HepG2 (cell line): Measurements from ENCODE around the gene DDX1. TPM values are rescaled to one million over a fixed set of nuclear protein-coding genes. Genes with fewer than 3 reads are reported as not detected.

ENCODE experiments used
- EHMT2 ChIP-seq: fragments of 200-600 bp; sonication (generic); IDR thresholded peaks from 2 replicates; pipeline ENCODE4 v1.7.0; 2017; ENCODE audit warnings: antibody characterized with exemption, low read depth, low read length, borderline replicate concordance
- GLI4 ChIP-seq: sonication (generic); formaldehyde crosslinking; IDR thresholded peaks from 2 replicates; pipeline ENCODE4 v1.5.1; 2020; ENCODE audit warnings: missing genetic modification reagents, mild to moderate bottlenecking, moderate library complexity, borderline replicate concordance
- KLF15 ChIP-seq: sonication (generic); formaldehyde crosslinking; IDR thresholded peaks from 2 replicates; pipeline ENCODE4 v1.8.1; 2023; ENCODE audit warnings: borderline replicate concordance, mild to moderate bottlenecking, inconsistent platforms, missing genetic modification reagents, mixed read lengths
- MAZ ChIP-seq, 2 experiments: sonication (generic) in 1 of 2; formaldehyde crosslinking in 1 of 2; IDR thresholded peaks; 2 replicates each; pipeline versions ENCODE4 v1.5.0 to v1.6.1; 2012 to 2020; ENCODE audit warnings: low read depth in 2 of 2, mild to moderate bottlenecking in 2 of 2, borderline replicate concordance in 1 of 2, improper control_type of control experiment in 1 of 2, low read length in 1 of 2, missing genetic modification reagents in 1 of 2, moderate library complexity in 1 of 2
- POLR2AphosphoS2 ChIP-seq: IDR thresholded peaks from 2 replicates; pipeline ENCODE4 v1.6.1; 2011; ENCODE audit warnings: low read depth, low read length, improper control_type of control experiment
- PRPF4 ChIP-seq: fragments of 200-400 bp; formaldehyde crosslinking; IDR thresholded peaks from 2 replicates; pipeline ENCODE4 v1.6.1; 2016; ENCODE audit warnings: low read length, low read depth; ENCODE audit not compliant: poor library complexity, severe bottlenecking
- SIN3B ChIP-seq: fragments of 150-350 bp; IDR thresholded peaks from 2 replicates; pipeline ENCODE4 v1.6.1; 2014; ENCODE audit warnings: low read length
- ZBTB42 ChIP-seq: sonication (generic); formaldehyde crosslinking; IDR thresholded peaks from 2 replicates; pipeline ENCODE4 v1.5.0; 2020; ENCODE audit warnings: mild to moderate bottlenecking, missing genetic modification reagents
- ZEB1 ChIP-seq: IDR thresholded peaks from 2 replicates; pipeline ENCODE4 v1.6.1; 2012; ENCODE audit warnings: mild to moderate bottlenecking, low read depth, inconsistent platforms; ENCODE audit not compliant: insufficient replicate concordance
- ZNF20 ChIP-seq: sonication (generic); formaldehyde crosslinking; IDR thresholded peaks from 2 replicates; pipeline ENCODE4 v1.4.0; 2020; ENCODE audit warnings: mild to moderate bottlenecking, moderate library complexity, missing genetic modification reagents
- ZNF501 ChIP-seq: sonication (generic); formaldehyde crosslinking; IDR thresholded peaks from 2 replicates; pipeline ENCODE4 v1.5.1; 2020; ENCODE audit warnings: mild to moderate bottlenecking, moderate library complexity, missing genetic modification reagents
- ZNF556 ChIP-seq: sonication (generic); formaldehyde crosslinking; IDR thresholded peaks from 2 replicates; pipeline ENCODE4 v1.4.0; 2020; ENCODE audit warnings: mild to moderate bottlenecking, missing genetic modification reagents, borderline replicate concordance
- ZNF619 ChIP-seq: sonication (generic); formaldehyde crosslinking; IDR thresholded peaks from 2 replicates; pipeline ENCODE4 v1.4.0; 2020; ENCODE audit warnings: mild to moderate bottlenecking, missing genetic modification reagents
- ZNF776 ChIP-seq: sonication (generic); formaldehyde crosslinking; IDR thresholded peaks from 2 replicates; pipeline ENCODE4 v1.4.0; 2020; ENCODE audit warnings: mild to moderate bottlenecking, missing genetic modification reagents
- polyA plus RNA-seq, 8 experiments: library from polyadenylated mRNA; depleted of rRNA in 3 of 8; stranded (reverse) in 7 of 8; unstranded in 1 of 8; fragments of >200 nt; fragmentation: Illumina TruSeq in 4 of 8; extraction: Trizol in 4 of 8; gene quantifications; 2 replicates each; pipeline versions ENCODE4 v1.2.1 to v1.2.3, GENCODE V29; 2011 to 2016; ENCODE audit warnings: low read depth in 4 of 8, missing spikeins in 1 of 8, mixed read lengths in 1 of 8; ENCODE audit not compliant: insufficient read depth in 1 of 8
- total RNA-seq, 5 experiments: library from RNA; depleted of rRNA; stranded (reverse); fragments of >200 nt; fragmentation: Illumina TruSeq; extraction: Trizol; gene quantifications; 2 replicates each; pipeline ENCODE4 v1.2.3, GENCODE V29; 2016; ENCODE audit warnings: low read depth in 1 of 5
- TF ChIP-seq, protein P1 (sequence below): sonication (generic); formaldehyde crosslinking; IDR thresholded peaks from 2 replicates; pipeline ENCODE4 v1.4.0; 2020; ENCODE audit warnings: missing genetic modification reagents
- TF ChIP-seq, protein P2 (sequence below): sonication (generic); formaldehyde crosslinking; conservative IDR thresholded peaks from 2 replicates; pipeline ENCODE4 v1.4.0; 2020; ENCODE audit warnings: missing genetic modification reagents

The DDX1 gene
- total and polyA plus RNA-seq, 2 of the 13 experiments (the other 11 are each of a cell fraction or from before 2014, with no cell fraction given) = 81.6 to 130 TPM

DNA sequence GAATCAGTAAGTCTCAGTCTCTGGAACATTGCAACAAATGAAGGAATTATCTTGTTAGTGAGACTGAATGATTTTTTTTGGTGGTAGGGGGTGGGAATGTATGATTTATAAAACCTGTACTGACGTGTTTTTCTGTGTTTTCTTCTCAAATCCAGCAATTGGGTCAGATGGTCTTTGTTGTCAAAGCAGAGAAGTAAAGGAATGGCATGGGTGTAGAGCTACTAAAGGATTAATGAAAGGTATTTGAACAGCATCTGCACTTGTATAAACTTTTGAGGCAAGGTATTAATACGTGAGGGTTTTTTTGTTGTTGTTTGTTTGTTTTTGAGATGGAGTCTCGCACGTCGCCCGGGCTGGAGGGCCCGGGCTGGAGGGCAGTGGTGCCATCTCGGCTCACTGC is 10.7 kb downstream of the DDX1 start (continued):
- TF ChIP-seq, protein P1, sequence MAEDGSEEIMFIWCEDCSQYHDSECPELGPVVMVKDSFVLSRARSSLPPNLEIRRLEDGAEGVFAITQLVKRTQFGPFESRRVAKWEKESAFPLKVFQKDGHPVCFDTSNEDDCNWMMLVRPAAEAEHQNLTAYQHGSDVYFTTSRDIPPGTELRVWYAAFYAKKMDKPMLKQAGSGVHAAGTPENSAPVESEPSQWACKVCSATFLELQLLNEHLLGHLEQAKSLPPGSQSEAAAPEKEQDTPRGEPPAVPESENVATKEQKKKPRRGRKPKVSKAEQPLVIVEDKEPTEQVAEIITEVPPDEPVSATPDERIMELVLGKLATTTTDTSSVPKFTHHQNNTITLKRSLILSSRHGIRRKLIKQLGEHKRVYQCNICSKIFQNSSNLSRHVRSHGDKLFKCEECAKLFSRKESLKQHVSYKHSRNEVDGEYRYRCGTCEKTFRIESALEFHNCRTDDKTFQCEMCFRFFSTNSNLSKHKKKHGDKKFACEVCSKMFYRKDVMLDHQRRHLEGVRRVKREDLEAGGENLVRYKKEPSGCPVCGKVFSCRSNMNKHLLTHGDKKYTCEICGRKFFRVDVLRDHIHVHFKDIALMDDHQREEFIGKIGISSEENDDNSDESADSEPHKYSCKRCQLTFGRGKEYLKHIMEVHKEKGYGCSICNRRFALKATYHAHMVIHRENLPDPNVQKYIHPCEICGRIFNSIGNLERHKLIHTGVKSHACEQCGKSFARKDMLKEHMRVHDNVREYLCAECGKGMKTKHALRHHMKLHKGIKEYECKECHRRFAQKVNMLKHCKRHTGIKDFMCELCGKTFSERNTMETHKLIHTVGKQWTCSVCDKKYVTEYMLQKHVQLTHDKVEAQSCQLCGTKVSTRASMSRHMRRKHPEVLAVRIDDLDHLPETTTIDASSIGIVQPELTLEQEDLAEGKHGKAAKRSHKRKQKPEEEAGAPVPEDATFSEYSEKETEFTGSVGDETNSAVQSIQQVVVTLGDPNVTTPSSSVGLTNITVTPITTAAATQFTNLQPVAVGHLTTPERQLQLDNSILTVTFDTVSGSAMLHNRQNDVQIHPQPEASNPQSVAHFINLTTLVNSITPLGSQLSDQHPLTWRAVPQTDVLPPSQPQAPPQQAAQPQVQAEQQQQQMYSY (CRISPR knock-in tag) = no peak
- TF ChIP-seq ZBTB42 (CRISPR knock-in tag) (no peak), KLF15 (CRISPR knock-in tag) (no peak), ZNF556 (CRISPR knock-in tag) (no peak), ZEB1 (no peak), ZNF619 (no peak), SIN3B (no peak), ZNF20 (CRISPR knock-in tag) (no peak), EHMT2 (no peak), MAZ (IDR thresholded peaks at IDR 0.05; ENCODE audit: borderline replicate concordance, low read depth, low read length) (no peak), MAZ (CRISPR knock-in tag; IDR thresholded peaks at IDR 0.05; ENCODE audit: low read depth) (no peak), ZNF501 (CRISPR knock-in tag) (no peak), ZNF776 (CRISPR knock-in tag) (no peak), POLR2AphosphoS2 (no peak), GLI4 (CRISPR knock-in tag) (no peak), PRPF4 (no peak)
- TF ChIP-seq, protein P2, sequence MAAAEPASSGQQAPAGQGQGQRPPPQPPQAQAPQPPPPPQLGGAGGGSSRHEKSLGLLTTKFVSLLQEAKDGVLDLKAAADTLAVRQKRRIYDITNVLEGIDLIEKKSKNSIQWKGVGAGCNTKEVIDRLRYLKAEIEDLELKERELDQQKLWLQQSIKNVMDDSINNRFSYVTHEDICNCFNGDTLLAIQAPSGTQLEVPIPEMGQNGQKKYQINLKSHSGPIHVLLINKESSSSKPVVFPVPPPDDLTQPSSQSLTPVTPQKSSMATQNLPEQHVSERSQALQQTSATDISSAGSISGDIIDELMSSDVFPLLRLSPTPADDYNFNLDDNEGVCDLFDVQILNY = no peak
